Dermis lymphatic vessel endothelial cell (primary cell): Measurements from ENCODE around the gene QSER1. TPM values are rescaled to one million over a fixed set of nuclear protein-coding genes. Genes with fewer than 3 reads are reported as not detected.

Experiments used
- total RNA-seq: library from RNA; depleted of rRNA; stranded (reverse); fragments of >200 nt; gene quantifications from 2 replicates; pipeline ENCODE4 v1.2.1, GENCODE V29; 2014

QSER1 gene
- 9.2 and 18.3 TPM in 2 replicates for total RNA-seq

GRCh38 chr11:32892355-32893092 lies at the start of gene QSER1:
QSER1 (plus strand) TSS chr11:32892811; CDS start chr11:32893126, 315 bp downstream.

GRCh38 chr11:33015621-33016551 lies 123.3 kb downstream of the QSER1 start, which contains the start of gene DEPDC7:
DEPDC7 (plus strand) TSS chr11:33015878; CDS start chr11:33015956, 78 bp downstream.

Other genes starting within 250 kb of the QSER1 start
- under 0.01 TPM in 2 replicates for gene CCDC73, start 98.1 kb upstream of the QSER1 start, total RNA-seq
- gene PRRG4, start 62.9 kb upstream of the QSER1 start, total RNA-seq, result 0.52 and 1.3 TPM in 2 replicates
- gene DEPDC7, start 123.1 kb downstream of the QSER1 start, total RNA-seq, result 0.09 and 0.11 TPM in 2 replicates
- gene TCP11L1, start 146.8 kb downstream of the QSER1 start, total RNA-seq, result 10.7 and 11.4 TPM in 2 replicates